HG02973 (cell line): ENCODE data around the gene GBE1.
A peak's percentile ranks its signal among the peaks of the same experiment; 100 is the strongest.

Source experiments
- ATAC-seq: cut with Tn5 transposase; IDR thresholded peaks from one replicate; pipeline ENCODE4 v1.9.1; 2021; ENCODE audit warnings: moderate library complexity; ENCODE audit not compliant: unreplicated experiment

Gene GBE1

DNA sequence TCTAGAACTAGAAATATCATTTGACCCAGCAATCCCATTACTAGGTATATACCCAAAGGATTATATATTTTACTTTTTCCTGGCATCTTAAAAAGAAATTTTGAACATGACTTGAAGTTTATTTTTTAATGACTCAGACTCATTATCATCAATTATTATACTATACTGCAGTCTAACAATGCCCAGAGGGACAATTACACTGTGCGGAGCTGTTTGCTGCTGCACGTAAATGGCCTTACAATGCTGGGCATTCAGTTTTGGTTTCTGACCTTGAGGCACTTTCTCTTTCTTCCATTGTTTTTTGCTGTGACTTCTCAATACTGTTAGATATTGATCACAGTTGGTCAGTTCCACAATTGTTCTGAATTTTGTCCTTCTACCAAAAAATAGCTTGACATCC lies 128.8 kb downstream of the GBE1 start:
- no peak for ATAC-seq

DNA sequence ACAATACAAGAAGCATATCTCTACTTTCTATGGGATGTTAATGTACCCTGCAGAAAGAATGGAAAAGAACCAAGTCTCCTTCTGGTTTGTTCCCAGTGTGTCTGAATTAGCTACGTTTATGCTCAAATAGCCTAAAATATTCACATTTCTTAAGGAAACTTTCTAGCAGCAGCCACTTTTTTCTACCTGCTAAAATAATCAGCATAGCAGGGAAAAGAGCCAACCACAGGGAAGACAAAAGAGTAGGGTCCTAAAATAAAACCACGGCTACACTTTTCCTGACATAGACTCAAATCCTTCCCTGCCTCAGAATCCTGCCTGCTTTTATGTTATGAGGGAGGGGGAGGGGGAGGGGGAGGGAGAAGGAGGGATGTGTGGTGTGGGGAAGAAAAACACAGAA lies 136.7 kb downstream of the GBE1 start:
- ATAC-seq, result no peak

DNA sequence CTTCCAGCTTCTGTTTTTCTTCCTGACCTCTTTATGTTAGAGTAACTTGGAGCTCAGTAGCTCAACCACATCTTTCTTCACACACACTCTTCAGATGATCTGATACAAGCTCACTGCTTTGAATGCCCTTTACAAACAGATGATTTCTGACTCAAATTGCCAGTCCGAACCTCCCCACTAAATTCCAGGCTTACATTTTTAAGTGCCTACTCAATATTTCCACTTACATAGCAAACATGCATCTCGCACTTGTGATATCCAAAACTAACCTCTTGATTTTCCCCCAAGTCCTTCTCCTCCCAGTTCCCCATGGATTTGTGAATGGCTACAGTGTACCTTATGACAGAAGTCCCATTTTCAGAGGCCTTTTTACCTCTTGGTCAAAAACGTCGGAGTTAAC lies 139.1 kb downstream of the GBE1 start:
- ATAC-seq, result no peak

DNA sequence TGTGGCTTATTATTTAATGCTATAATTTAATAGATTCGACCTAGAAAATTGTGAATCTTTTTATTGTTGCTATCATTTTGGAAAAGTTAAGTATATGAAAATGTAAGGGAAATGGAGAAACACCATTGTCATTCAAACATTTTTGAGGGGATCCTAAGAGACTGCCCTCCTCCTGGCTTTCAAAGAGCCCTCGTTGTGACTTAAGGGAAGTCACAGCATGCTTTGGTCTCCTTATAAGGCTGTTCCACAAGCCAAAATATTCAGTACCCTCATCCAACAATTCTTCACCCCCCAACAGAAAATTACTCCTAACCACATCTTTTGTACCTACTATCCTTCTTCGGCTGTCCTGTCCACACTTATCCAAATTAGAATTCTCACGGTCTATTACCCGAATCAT lies 140.2 kb downstream of the GBE1 start:
- ATAC-seq, result no peak

DNA sequence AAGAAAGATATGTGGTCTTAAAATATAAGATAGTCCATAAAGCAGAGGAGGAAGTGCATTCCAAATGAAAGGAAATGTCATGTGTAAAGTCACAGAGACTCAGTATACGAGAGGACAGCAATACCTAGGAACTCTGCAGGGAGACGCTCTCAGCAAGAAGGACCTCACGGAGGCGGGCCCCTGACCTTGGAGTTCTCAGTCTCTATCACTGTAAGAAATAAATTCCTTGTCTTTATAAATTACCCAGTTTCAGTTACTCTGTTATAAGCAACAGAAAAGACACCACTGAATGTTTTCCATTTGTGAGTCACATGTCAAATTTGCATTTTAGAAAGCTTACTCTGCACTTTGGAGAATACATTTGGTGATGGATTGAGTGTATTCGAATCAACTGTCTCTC lies 140.6 kb downstream of the GBE1 start:
- no peak for ATAC-seq

DNA sequence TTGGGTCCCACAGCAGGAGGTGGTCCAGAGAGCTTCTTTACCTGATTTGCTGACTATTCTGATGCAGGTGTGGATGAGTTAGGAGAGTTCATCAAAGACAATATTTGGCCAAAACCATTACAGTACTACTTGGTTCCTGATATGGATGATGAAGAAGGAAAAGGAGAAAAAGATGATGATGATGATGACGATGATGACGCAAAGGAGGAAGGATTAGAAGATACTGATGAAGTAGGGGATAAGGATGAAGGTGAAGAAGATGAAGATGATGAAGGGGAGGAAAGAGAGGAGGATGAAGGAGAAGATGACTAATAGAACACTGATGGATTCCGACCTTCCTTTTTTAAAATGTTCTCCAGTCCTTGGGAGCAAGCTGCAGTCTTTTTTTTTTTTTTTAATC lies 148.7 kb downstream of the GBE1 start:
- ATAC-seq, result no peak

DNA sequence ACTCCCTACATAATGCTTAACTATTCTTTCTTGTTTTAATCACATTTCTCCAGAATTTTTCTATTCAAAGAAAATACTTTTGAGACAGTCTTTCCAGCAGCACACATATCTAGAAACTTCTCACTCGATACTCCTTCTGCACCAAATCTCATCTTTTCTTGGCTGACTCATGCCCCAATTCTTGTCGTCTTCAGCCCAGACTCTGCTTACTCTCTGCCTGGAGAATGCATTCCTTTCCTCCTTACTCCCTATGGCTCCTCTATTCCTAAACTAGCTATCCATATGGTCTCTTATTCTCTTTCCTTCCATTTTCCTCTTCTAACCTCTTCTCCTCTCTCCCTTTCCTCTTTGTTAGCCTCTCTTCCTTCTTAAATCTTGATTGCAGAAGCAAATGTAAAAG lies 158.7 kb downstream of the GBE1 start:
- no peak for ATAC-seq

DNA sequence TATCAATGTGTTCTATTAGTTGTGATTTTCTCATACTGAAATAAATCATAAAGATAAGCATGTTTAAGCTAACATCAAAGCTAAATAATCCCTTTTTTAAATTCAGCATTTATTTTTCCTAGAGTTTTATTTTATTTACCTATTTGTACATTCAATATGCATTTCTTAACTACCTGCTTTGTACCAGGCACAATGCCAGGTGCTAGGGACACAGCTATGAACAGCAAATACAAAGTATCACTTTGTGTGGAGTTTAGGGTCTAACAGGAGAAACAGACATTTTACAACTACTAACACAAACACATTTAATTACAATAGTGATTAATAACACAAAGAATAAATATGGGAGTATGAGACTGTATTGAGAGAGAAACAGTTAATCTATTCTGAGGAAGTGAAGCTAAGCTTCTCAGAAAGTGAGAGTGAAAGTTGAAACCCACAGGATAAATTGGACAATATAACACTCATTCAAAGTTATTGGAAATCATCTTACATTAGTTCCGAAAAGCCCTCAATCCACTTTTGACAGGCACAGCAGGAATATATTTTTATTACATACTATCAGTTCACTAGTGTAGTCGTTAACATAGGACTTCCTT lies 159.6 kb downstream of the GBE1 start:
- no peak for ATAC-seq

DNA sequence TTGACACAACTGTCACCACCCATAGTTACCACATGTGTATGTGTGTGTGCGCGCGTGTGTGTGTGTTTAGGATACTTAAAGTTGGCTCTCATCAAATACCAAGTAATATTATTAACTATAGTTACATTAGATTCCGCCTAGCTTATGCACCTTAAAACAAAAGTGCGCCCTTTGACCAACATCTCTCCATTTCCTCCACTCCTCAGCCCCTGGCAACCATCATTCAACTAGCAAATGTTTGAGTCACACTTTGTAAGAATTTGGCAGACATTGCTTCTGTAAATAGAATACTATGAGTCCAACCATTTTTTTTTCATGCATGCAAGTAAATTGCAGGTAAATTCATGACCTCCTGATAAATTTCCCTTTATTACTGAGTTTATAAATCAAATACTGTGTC lies 169.3 kb downstream of the GBE1 start:
- ATAC-seq, result no peak

DNA sequence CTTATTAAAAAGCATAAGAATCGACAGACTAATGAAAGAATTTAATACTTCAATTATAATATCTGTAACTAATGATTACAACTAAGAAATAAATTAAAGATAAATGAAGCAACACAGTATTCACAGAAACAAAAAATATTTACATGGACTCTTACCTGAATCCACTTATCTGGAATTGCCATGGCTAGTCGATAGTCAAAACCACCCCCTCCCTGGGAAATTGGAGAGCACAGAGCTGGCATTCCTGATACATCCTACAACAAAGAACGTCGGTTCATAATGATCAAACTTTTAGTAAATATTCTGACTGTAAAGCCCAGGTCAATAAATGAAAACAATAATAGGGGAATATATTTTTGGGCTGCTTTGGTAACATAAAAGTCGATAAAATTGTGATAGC lies 175.5 kb downstream of the GBE1 start:
- no peak for ATAC-seq

DNA sequence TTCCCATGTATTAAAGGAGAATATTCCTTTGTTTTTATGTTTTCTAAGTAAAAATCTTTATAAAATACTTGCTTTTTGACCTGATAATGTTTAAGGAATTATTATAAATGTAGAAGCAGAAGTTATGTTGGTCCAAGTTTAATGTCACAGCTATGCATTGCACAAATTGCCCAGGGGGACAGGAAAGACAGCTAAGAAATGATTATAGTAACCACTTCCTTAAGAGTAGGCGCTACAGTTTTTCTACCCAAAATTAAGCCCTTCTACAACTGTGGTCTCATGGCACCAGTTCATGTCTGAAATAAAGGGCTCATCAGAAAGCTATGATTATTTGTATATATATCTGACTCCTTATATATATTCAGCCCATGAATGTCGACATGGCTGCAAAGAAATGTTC lies 176.4 kb downstream of the GBE1 start:
- no peak for ATAC-seq

DNA sequence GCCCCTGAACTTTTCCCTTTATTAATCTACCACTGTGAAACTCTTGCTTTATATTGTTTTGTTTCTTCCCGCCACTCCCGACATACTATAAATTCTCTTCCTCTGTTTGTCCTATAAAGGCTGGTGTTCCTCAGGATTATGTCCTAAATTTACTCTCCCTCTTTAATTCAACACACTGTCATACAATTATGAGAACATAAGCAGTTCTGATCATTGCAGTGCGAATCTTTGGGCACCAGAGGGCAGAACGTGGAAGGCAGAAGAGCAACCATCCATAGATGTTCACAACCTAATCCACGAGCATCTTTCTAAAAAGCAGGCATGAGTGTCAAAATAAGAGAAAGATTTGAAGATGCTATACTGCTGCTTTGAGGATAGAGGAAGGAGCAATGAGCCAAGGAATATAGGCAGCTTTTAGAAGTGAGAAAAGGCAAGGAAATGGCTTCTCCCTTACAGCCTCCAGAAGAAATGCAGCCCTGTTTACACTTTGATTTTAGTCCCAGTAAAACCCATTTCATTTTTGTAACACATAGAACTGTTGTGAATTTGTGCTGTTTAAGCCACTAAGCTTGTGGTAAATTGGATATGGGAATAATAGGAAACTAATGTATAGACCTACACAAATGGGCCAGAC lies 179.4 kb downstream of the GBE1 start:
- peak; percentile 80 for ATAC-seq

DNA sequence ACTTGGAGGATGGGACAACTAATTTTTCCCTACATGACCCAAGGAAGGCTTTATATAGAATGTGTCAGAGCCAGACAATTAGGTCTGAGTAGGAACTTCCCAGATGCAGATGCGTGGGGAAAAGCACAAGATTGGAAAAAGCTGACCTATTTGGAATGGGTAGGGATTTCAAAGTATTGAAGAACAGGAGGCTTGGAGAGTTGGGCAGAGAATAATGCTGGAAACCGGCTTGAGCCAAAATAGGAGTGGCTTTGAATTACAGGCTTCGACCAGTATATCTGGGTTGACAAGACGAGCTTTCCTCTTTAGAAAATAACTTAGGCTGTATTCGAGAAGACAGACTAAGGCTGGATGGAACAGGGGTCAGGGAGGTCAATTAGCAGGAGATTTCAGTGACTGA lies 181.1 kb downstream of the GBE1 start:
- no peak for ATAC-seq

DNA sequence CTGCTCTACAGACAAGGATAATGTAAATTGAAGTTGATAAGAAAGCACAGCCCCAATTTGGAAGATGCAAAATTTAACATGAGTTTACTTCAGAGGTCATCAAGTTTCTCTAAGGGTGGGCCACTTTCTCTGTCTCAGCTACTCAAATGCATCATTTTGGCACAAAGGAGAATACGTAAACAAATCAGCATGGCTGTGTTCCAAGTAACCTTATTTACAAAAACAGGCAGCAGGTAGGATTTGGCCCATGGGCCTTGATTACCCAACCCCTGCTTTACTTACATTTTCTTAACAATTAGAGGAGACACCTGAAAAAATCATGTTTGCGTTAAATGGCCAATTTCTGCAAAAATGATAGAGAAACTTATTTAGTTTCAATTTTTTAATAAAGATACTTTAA lies 181.7 kb downstream of the GBE1 start:
- ATAC-seq, result no peak

DNA sequence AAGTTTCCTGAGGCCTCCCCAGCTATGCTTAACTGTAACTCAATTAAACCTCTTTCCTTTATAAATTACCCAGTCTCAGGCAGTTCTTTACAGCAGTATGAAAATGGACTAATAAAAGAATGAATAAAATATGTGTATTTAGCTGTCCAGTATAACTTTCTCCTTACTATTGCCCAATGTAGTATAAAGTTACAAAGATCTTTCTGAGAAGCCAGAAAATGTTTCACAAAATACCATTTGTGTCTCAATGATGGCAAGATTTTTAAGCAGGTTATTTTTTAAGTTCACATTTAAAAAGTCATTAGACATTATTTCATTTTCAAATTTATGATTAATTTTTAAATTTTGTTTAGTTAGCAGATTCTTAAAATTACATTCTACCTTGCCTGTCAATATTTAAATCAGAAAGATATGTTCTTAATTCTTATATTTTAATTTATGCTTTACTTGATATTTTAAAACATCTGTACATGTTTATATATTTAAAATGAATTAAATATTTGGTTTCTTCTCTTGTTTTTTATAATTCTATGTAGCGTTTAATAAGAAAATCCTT lies 189.2 kb downstream of the GBE1 start:
- ATAC-seq, result no peak

DNA sequence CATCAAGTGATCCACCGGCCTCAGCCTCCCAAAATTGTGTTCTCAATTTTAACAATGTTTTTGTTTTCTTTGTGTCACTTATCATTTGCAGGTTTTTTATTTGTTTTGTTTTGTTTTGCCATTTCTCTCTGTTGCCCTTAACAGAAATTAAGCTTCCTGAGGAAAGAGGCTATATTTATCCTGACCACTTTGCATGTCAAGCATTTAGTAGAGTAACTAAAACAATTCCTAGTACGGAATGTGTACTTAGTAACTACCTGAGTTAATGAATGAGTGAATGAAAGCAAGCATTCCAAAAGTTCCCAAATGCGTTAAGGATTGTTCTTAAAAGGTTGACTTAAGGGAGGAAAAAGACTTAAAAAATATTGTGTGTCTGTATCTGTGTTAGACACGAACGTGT lies 193.1 kb downstream of the GBE1 start:
- no peak for ATAC-seq

DNA sequence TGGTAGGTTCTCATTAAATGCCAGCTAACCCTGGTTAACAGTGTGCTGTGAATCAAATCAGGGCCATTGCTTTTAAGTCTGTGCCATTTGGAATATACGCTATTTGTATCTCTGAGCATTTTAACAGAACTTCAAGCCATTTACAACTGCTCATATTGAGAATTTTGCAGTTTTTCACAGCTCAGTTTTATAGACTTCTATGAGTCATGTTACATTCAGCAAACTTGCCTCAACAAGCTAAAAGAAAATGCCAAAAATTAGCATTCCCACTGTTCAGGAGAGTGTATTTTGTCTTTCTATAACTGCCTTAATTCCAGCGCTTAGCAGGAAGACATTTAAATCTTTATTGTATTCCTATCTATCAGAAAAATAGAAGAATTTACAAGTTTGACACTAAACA lies 196.4 kb downstream of the GBE1 start:
- ATAC-seq, result no peak

DNA sequence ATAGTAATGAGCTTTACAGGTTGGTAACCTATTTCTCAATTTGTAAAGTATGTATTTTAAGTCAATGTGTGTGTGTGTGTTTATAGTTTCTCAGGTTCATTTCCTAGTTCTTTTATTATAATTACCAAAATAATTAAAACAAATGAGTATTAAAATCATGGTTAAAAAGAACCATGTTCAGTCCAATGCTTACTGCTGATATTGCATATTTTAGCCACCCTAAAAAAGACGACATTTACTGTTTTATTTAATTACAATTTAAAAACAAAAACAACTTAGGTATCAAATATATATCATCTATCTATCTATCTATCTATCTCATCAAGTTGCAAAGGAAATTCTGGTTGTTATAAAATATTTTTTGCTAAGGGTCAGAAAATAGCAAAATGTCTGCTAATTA lies 203.3 kb downstream of the GBE1 start:
- ATAC-seq, result no peak

DNA sequence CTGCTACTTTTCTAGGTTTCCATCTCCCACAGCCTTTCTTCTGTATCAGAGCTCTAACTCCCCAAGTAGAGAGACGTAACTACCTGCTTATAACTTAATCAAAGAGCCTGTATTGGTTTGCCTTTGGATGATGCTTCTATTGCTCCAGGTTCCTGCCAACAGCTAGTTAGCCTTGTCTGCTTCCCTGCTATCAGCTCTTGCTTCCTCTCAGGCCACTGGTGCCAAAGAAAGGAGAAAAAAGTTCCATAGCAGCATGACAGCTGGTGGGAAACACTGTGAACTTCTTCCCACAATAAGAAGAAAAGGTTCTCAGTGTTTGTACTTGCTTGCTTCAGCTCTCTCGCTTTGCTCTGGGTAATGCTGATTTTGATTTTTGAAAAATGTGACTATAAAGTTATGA lies 206.6 kb downstream of the GBE1 start:
- no peak for ATAC-seq

DNA sequence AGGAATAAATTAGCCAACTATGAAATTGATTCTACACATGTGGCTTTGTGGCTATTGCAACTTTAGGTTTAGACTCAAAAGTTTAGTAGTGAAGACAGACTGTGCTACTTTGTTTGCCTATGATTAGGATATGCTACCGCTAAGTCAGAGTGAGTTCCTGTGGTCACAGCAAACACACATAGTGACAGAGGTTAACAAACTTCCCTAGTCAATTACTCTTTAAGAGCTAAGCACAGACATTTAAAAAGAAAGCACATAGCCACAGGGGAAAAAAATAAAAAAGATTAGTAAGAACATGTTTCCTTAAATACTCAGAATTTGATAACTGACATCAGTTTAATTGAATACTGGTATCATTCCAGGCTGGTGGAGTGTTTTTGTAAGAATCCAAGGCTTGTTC lies 207.1 kb downstream of the GBE1 start:
- peak; percentile 91 for ATAC-seq

DNA sequence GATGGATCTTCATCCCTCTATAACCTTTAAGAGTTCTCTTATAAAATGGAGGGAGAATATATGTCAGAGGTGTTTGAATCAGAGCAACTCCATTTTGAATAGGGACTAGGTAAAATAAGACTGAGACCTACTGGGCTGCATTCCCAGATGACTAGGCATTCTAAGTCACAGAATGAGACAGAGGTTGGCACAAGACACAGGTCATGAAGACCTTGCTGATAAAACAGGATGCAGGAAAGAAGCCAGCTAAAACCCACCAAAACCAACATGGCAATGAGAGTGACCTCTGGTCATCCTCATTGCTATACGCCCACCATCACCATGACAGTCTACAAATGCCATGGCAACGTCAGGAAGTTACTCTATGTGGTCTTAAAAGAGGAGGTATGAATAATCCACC lies 211.0 kb downstream of the GBE1 start:
- ATAC-seq, result no peak

DNA sequence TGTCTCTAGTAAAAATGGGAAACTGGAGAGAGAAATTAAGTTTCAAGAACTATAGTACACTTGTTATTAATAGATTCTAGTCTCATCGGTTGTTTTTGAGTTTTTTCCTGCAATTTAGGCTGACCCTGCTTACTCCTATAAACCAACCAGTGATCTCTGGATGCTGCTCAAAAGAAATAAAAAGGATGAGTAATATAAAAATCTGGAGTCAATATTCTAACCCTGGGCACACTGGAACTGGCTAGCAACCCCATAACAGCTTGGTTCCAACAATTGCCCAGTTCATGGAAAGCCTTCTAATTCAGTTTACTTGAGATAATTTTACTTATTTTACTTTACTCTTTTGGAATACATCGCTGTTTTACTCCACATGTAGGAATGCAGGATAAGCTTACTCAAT lies 211.6 kb downstream of the GBE1 start:
- no peak for ATAC-seq

DNA sequence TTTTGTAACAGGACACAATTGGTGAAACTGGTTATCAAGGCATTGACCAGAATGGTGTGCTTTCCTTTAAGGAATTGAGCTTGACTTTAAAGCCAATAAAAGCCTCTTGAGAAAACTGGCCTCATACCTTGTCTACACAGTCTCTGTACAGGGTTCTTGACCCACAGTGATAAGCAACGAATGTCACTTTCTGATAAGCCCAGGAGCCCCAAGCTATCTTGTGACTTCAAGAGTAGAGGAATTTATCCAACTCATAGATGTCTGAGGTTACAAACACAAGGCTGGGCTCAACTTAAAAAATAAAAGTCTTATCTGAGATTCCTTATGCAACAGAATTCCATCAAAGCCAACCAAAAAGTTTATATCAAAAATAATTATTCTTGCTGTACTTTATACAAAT lies 212.1 kb downstream of the GBE1 start:
- ATAC-seq, result no peak
